Liver (tissue), 9 donors: ENCODE results near the gene LRMDA. TPM values are rescaled to one million over a fixed set of nuclear protein-coding genes. Genes with fewer than 3 reads are reported as not detected.

Experiments
- DNase-seq: peaks from one replicate; pipeline ENCODE4 v3.0.0-alpha.2; 2017; ENCODE audit warnings: low spot score
- H3K27ac ChIP-seq, 2 donors: one replicate each; pipeline ENCODE4 v1.7.0; 2013; ENCODE audit warnings: inconsistent platforms in 2 of 2, low read length in 2 of 2, control low read depth in 1 of 2, low read depth in 1 of 2, mild to moderate bottlenecking in 1 of 2
- H3K27me3 ChIP-seq, 4 donors: one replicate each; pipeline versions ENCODE4 v1.6.1 to v1.7.0; 2013; ENCODE audit warnings: low read length in 3 of 4, inconsistent platforms in 1 of 4, mild to moderate bottlenecking in 1 of 4, moderate library complexity in 1 of 4; ENCODE audit not compliant: control insufficient read depth in 4 of 4, insufficient read depth in 4 of 4
- H3K36me3 ChIP-seq, 4 donors: one replicate each; pipeline versions ENCODE4 v1.6.1 to v1.7.0; 2013; ENCODE audit warnings: low read length in 3 of 4, mild to moderate bottlenecking in 3 of 4, low read depth in 1 of 4, moderate library complexity in 1 of 4; ENCODE audit not compliant: control insufficient read depth in 4 of 4, insufficient read depth in 3 of 4
- H3K4me1 ChIP-seq, 4 donors: one replicate each; pipeline versions ENCODE4 v1.6.1 to v1.7.0; 2013; ENCODE audit warnings: low read length in 3 of 4, mild to moderate bottlenecking in 3 of 4, moderate library complexity in 1 of 4; ENCODE audit not compliant: control insufficient read depth in 4 of 4, insufficient read depth in 4 of 4
- H3K4me3 ChIP-seq, 3 donors: one replicate each; pipeline versions ENCODE4 v1.6.1 to v1.7.0; 2013; ENCODE audit warnings: low read length in 3 of 3, control low read depth in 1 of 3, low read depth in 1 of 3, mild to moderate bottlenecking in 1 of 3
- H3K9ac ChIP-seq, 2 donors: one replicate each; pipeline ENCODE4 v1.7.0; 2013; ENCODE audit warnings: low read length in 2 of 2, mild to moderate bottlenecking in 2 of 2, moderate library complexity in 2 of 2, control low read depth in 1 of 2, low read depth in 1 of 2
- H3K9me3 ChIP-seq, 4 donors: one replicate each; pipeline versions ENCODE4 v1.6.1 to v1.7.0; 2013; ENCODE audit warnings: low read length in 3 of 4; ENCODE audit not compliant: control insufficient read depth in 4 of 4
- CTCF ChIP-seq: fragments of 150-350 bp; IDR thresholded peaks from 2 replicates; pipeline ENCODE4 v1.5.1; 2017; ENCODE audit warnings: improper control_type of control experiment, low read depth, low read length; ENCODE audit not compliant: missing input control
- EGR1 ChIP-seq, 2 donors: IDR thresholded peaks; 2 replicates each; pipeline ENCODE4 v1.6.1; 2016 to 2018; ENCODE audit warnings: antibody characterized with exemption in 2 of 2, low read depth in 2 of 2
- FOXA1 ChIP-seq: IDR thresholded peaks from 2 replicates; pipeline ENCODE4 v1.6.1; 2016; ENCODE audit warnings: antibody characterized with exemption
- HNF4A ChIP-seq, 2 donors: conservative IDR thresholded peaks; 2 replicates each; pipeline ENCODE4 v1.6.1; 2016; ENCODE audit warnings: antibody characterized with exemption in 2 of 2, mild to moderate bottlenecking in 2 of 2
- MAX ChIP-seq: IDR thresholded peaks from 2 replicates; pipeline ENCODE4 v1.6.1; 2016; ENCODE audit warnings: antibody characterized with exemption
- REST ChIP-seq: IDR thresholded peaks from 2 replicates; pipeline ENCODE4 v1.6.1; 2016; ENCODE audit warnings: antibody characterized with exemption, mild to moderate bottlenecking
- RXRA ChIP-seq, 2 donors: IDR thresholded peaks; 2 replicates each; pipeline ENCODE4 v1.6.1; 2017 to 2018; ENCODE audit warnings: antibody characterized with exemption in 2 of 2, mild to moderate bottlenecking in 1 of 2
- TAF1 ChIP-seq: conservative IDR thresholded peaks from 2 replicates; pipeline ENCODE4 v1.6.1; 2016; ENCODE audit warnings: antibody characterized with exemption, mild to moderate bottlenecking
- YY1 ChIP-seq: IDR thresholded peaks from 2 replicates; pipeline ENCODE4 v1.6.1; 2016; ENCODE audit warnings: antibody characterized with exemption, mild to moderate bottlenecking
- WGBS: extraction: QIAGEN DNeasy Blood & Tissue Kit; methylation state at CpG from one replicate; pipeline ENCODE4 v1.1.7; 2013; 5-methylcytosine and 5-hydroxymethylcytosine counted together
- polyA plus RNA-seq, 2 donors: library from polyadenylated mRNA; stranded (reverse) in 1 of 2; unstranded in 1 of 2; fragments of 200-250 nt in 1 of 2; fragments of >200 nt in 1 of 2; fragmentation: Nextera tagmentation in 1 of 2; extraction: Ambion mirVana in 1 of 2; gene quantifications; one replicate each; pipeline versions ENCODE4 v1.2.1 to v1.2.3, GENCODE V29; 2013 to 2015
- total RNA-seq, 2 donors: library from RNA; depleted of rRNA; stranded (reverse); fragments of >200 nt; gene quantifications; one replicate each; pipeline ENCODE4 v1.2.3, GENCODE V29; 2014
- donor health status: healthy.
- donor health status: healthy.
- donor health status: healthy.
- donor health status: healthy.
- donor health status: healthy.

The LRMDA gene
- total and polyA plus RNA-seq, 4 donors: 7.9 to 15.8 (median 11.3) TPM

- peaks cover 0 to 5% (median 2%) of the 10 kb centered on the region in 4 donors for H3K4me1 ChIP-seq
These were observed 199.3 kb downstream of the LRMDA start for GRCh38 chr10:75630746-75631145.

GRCh38 chr10:75632805-75633462 lies 201.5 kb downstream of the LRMDA start:
- Histone ChIP-seq H3K9me3 (no peaks in the 10 kb centered on the region), H3K4me3 (no peak overlapping the region), H3K4me1 (peaks cover 0 to 5% (median 2%) of the 10 kb centered on the region in 4 donors), H3K36me3 (no peaks in the 10 kb centered on the region), H3K9ac (no peak overlapping the region), H3K27me3 (no peaks in the 10 kb centered on the region), H3K27ac (no peak overlapping the region)
- 91% methylated on average over 8 of the region's 8 CpGs for WGBS
- no peak for DNase-seq
- TF ChIP-seq TAF1: no peak
- TF ChIP-seq RXRA (IDR thresholded peaks at IDR 0.05): no peak
- TF ChIP-seq YY1: no peak
- TF ChIP-seq FOXA1: no peak
- TF ChIP-seq REST: no peak
- TF ChIP-seq CTCF: no peak
- TF ChIP-seq MAX: no peak
- no peak for TF ChIP-seq EGR1 (IDR thresholded peaks at IDR 0.05; ENCODE audit: low read depth in 2 of 2)

More at GRCh38 chr10:75630746-75631145, 199.3 kb downstream of the LRMDA start:
- TF ChIP-seq REST: no peak
- peak; percentile 14 to 50 for TF ChIP-seq HNF4A (conservative IDR thresholded peaks at IDR 0.05)
- TF ChIP-seq EGR1 (IDR thresholded peaks at IDR 0.05; ENCODE audit: low read depth in 2 of 2): no peak
- H3K4me3 ChIP-seq: no peak overlapping the region
- no peaks in the 10 kb centered on the region for H3K9me3 ChIP-seq
- no peak for DNase-seq
- 67% methylated on average over 2 of the region's 2 CpGs for WGBS
- no peak overlapping the region for H3K9ac ChIP-seq
- H3K27ac ChIP-seq: no peak overlapping the region
- H3K36me3 ChIP-seq: no peaks in the 10 kb centered on the region
- H3K27me3 ChIP-seq: no peaks in the 10 kb centered on the region
